ENCODE data around the gene RAB34.

DNA sequence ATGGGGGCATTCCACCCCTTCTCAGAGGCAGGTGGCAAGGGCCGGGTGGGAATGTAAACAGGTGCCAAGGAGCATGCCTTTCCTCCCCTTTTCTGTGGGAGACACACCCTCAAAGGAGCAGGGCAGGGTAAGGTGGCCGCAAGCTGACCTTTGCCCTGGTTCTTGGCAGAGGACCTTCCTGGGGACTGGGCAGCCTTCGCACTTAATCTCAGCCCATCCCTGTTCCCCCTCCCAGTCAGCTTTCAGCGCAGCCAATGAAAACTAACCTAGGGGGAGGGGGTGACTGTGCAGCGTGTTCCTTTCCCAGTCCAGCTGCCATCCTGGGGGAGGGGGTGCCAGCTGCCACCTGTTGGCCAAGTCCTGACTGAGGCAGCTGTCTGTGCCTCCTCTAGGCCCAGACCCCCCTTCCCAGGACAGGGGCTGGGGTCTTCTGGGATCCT lies 29.0 kb upstream of the RAB34 start:
- TF ChIP-seq, protein P1, sequence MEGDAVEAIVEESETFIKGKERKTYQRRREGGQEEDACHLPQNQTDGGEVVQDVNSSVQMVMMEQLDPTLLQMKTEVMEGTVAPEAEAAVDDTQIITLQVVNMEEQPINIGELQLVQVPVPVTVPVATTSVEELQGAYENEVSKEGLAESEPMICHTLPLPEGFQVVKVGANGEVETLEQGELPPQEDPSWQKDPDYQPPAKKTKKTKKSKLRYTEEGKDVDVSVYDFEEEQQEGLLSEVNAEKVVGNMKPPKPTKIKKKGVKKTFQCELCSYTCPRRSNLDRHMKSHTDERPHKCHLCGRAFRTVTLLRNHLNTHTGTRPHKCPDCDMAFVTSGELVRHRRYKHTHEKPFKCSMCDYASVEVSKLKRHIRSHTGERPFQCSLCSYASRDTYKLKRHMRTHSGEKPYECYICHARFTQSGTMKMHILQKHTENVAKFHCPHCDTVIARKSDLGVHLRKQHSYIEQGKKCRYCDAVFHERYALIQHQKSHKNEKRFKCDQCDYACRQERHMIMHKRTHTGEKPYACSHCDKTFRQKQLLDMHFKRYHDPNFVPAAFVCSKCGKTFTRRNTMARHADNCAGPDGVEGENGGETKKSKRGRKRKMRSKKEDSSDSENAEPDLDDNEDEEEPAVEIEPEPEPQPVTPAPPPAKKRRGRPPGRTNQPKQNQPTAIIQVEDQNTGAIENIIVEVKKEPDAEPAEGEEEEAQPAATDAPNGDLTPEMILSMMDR (IDR thresholded peaks at IDR 0.05; ENCODE audit: low read depth, low read length, poor library complexity, severe bottlenecking), result no peak
- no peak for TF ChIP-seq EZH2phosphoT487 (IDR thresholded peaks at IDR 0.05; ENCODE audit: borderline replicate concordance, low read length)
